ENCODE results near the gene SHB. TPM values are rescaled to one million over a fixed set of nuclear protein-coding genes. Genes with fewer than 3 reads are reported as not detected.

The SHB gene
- total and polyA plus RNA-seq, 2 of the 13 experiments (the other 11 are each of a cell fraction or from before 2014, with no cell fraction given) = 19.4 to 20.7 TPM

DNA sequence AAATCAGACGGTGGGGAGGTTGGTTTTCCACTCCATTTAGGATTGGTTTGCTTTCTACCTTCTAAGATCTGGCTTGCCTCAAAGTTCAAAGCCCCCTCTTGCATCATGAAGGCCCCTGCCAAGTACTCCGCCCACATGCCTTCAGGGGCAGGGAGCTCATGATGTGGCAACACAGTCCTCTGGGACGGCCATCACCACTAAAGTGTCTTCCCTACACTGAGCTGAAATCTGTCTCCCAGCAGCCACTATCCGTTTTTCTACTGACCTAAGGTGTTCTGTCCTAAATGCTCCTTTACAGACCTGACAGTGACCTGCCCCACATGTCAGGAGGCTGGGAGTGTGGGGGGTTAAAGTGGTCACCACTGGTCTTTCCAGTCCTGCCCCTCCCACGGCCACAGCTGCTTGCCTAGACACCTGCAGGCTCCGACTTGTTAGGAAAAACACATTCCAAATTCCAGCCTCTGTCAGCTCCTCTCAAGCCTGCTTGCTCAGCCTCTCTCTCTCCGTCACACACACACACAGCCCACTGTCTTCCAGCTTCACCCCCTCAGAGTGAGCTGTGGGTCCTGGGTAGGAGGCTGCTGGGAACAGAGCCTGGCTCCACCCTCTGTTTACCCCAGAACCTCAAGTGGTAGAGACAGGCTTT lies 44.9 kb downstream of the SHB start (continued):
- TF ChIP-seq, protein P1, sequence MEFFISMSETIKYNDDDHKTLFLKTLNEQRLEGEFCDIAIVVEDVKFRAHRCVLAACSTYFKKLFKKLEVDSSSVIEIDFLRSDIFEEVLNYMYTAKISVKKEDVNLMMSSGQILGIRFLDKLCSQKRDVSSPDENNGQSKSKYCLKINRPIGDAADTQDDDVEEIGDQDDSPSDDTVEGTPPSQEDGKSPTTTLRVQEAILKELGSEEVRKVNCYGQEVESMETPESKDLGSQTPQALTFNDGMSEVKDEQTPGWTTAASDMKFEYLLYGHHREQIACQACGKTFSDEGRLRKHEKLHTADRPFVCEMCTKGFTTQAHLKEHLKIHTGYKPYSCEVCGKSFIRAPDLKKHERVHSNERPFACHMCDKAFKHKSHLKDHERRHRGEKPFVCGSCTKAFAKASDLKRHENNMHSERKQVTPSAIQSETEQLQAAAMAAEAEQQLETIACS (CRISPR knock-in tag; IDR thresholded peaks at IDR 0.05) = no peak
- TF ChIP-seq, protein P2, sequence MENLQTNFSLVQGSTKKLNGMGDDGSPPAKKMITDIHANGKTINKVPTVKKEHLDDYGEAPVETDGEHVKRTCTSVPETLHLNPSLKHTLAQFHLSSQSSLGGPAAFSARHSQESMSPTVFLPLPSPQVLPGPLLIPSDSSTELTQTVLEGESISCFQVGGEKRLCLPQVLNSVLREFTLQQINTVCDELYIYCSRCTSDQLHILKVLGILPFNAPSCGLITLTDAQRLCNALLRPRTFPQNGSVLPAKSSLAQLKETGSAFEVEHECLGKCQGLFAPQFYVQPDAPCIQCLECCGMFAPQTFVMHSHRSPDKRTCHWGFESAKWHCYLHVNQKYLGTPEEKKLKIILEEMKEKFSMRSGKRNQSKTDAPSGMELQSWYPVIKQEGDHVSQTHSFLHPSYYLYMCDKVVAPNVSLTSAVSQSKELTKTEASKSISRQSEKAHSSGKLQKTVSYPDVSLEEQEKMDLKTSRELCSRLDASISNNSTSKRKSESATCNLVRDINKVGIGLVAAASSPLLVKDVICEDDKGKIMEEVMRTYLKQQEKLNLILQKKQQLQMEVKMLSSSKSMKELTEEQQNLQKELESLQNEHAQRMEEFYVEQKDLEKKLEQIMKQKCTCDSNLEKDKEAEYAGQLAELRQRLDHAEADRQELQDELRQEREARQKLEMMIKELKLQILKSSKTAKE (CRISPR knock-in tag; IDR thresholded peaks at IDR 0.05; ENCODE audit: borderline replicate concordance) = peak; percentile 43
- no peak for TF ChIP-seq SRSF9 (IDR thresholded peaks at IDR 0.05; ENCODE audit: borderline replicate concordance, insufficient read depth, low read depth, low read length, poor library complexity, severe bottlenecking)
- peak; percentile 82 for TF ChIP-seq SALL1 (CRISPR knock-in tag; IDR thresholded peaks at IDR 0.05)
- TF ChIP-seq MLLT10 (CRISPR knock-in tag; IDR thresholded peaks at IDR 0.05) = no peak
- TF ChIP-seq, protein P3, sequence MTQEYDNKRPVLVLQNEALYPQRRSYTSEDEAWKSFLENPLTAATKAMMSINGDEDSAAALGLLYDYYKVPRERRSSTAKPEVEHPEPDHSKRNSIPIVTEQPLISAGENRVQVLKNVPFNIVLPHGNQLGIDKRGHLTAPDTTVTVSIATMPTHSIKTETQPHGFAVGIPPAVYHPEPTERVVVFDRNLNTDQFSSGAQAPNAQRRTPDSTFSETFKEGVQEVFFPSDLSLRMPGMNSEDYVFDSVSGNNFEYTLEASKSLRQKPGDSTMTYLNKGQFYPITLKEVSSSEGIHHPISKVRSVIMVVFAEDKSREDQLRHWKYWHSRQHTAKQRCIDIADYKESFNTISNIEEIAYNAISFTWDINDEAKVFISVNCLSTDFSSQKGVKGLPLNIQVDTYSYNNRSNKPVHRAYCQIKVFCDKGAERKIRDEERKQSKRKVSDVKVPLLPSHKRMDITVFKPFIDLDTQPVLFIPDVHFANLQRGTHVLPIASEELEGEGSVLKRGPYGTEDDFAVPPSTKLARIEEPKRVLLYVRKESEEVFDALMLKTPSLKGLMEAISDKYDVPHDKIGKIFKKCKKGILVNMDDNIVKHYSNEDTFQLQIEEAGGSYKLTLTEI (CRISPR knock-in tag; conservative IDR thresholded peaks at IDR 0.05) = no peak
- TF ChIP-seq NR2C2 (CRISPR knock-in tag; IDR thresholded peaks at IDR 0.05; ENCODE audit: borderline replicate concordance) = peak; percentile 78
- TF ChIP-seq, protein P4, sequence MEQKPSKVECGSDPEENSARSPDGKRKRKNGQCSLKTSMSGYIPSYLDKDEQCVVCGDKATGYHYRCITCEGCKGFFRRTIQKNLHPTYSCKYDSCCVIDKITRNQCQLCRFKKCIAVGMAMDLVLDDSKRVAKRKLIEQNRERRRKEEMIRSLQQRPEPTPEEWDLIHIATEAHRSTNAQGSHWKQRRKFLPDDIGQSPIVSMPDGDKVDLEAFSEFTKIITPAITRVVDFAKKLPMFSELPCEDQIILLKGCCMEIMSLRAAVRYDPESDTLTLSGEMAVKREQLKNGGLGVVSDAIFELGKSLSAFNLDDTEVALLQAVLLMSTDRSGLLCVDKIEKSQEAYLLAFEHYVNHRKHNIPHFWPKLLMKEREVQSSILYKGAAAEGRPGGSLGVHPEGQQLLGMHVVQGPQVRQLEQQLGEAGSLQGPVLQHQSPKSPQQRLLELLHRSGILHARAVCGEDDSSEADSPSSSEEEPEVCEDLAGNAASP (CRISPR knock-in tag; IDR thresholded peaks at IDR 0.05; ENCODE audit: borderline replicate concordance) = peak; percentile 76; the same call in 1 of the 2 replicates
- TF ChIP-seq, protein P5, sequence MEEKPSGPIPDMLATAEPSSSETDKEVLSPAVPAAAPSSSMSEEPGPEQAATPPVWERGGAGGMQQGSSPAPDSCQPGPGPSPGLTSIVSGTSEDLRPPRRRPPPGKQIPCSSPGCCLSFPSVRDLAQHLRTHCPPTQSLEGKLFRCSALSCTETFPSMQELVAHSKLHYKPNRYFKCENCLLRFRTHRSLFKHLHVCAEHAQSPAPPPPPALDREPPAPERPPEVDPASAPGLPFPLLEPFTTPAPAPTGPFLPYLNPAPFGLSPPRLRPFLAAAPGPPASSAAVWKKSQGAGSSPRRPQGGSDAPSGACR (CRISPR knock-in tag; IDR thresholded peaks at IDR 0.05) = 0 out of 2 replicates have a peak, but pooled peaks have one; percentile 47
- TF ChIP-seq ZNF501 (CRISPR knock-in tag; IDR thresholded peaks at IDR 0.05) = no peak
- TF ChIP-seq ZKSCAN8 (CRISPR knock-in tag; IDR thresholded peaks at IDR 0.05; ENCODE audit: borderline replicate concordance) = peak; percentile 46; the same call in 1 of the 2 replicates
- TF ChIP-seq ZNF430 (CRISPR knock-in tag; IDR thresholded peaks at IDR 0.05) = 0 out of 2 replicates have a peak, but pooled peaks have one; percentile 60
- peak; percentile 33; the same call in 1 of the 2 replicates for TF ChIP-seq TARDBP (CRISPR knock-in tag; IDR thresholded peaks at IDR 0.05)
- TF ChIP-seq SIX4 (CRISPR knock-in tag; IDR thresholded peaks at IDR 0.05) = 0 out of 2 replicates have a peak, but pooled peaks have one; percentile 27
- TF ChIP-seq BCL6 (CRISPR knock-in tag; IDR thresholded peaks at IDR 0.05) = peak; percentile 95
- TF ChIP-seq ZFP36 (IDR thresholded peaks at IDR 0.05; ENCODE audit: borderline replicate concordance, low read depth, low read length, partially characterized antibody) = no peak
- TF ChIP-seq POLR2G (IDR thresholded peaks at IDR 0.05; ENCODE audit: low read depth, low read length) = peak; percentile 21; the same call in 1 of the 2 replicates
- peak; percentile 96 for TF ChIP-seq GATAD2A (CRISPR knock-in tag; IDR thresholded peaks at IDR 0.05)
- peak; percentile 38; the same call in 1 of the 2 replicates for TF ChIP-seq ZNF709 (CRISPR knock-in tag; IDR thresholded peaks at IDR 0.05)
- TF ChIP-seq, protein P6, sequence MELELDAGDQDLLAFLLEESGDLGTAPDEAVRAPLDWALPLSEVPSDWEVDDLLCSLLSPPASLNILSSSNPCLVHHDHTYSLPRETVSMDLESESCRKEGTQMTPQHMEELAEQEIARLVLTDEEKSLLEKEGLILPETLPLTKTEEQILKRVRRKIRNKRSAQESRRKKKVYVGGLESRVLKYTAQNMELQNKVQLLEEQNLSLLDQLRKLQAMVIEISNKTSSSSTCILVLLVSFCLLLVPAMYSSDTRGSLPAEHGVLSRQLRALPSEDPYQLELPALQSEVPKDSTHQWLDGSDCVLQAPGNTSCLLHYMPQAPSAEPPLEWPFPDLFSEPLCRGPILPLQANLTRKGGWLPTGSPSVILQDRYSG (CRISPR knock-in tag; IDR thresholded peaks at IDR 0.05) = no peak
- no peak for TF ChIP-seq LCORL (IDR thresholded peaks at IDR 0.05)
- TF ChIP-seq LCORL (CRISPR knock-in tag; IDR thresholded peaks at IDR 0.05) = peak; percentile 89

All from HepG2 (cell line).